A549 (cell line): ENCODE measurements around the gene CUL7. TPM values are rescaled to one million over a fixed set of nuclear protein-coding genes. Genes with fewer than 3 reads are reported as not detected.
A peak's percentile ranks its signal among the peaks of the same experiment; 100 is the strongest.

Source experiments
- ATAC-seq, 2 experiments: fragments of 200-7000 bp in 1 of 2; fragments of >200 bp in 1 of 2; cut with Nextera tagmentation in 1 of 2; cut with Tn5 transposase in 1 of 2; 3 replicates each; pipeline versions ENCODE4 v1.8.0 to v1.9.1; 2018 to 2020; ENCODE audit warnings: mild to moderate bottlenecking in 1 of 2, moderate library complexity in 1 of 2
- CTCF ChIA-PET: fragments of 300-600 bp; sonication (Branson Sonifier 250); formaldehyde crosslinking; extraction: SDS; loops from one replicate; lab custom pipeline; 2021; ENCODE audit warnings: antibody characterized with exemption, inconsistent platforms; lab: Yijun Ruan, JAX
- POLR2A ChIA-PET: fragments of 350-600 bp; formaldehyde crosslinking; extraction: SDS; loops from one replicate; lab custom pipeline; 2021; ENCODE audit warnings: antibody characterized with exemption, inconsistent platforms; lab: Yijun Ruan, JAX
- DNase-seq, 2 experiments: peaks; one replicate each; pipeline versions ENCODE4 v3.0.0 to v3.0.0-alpha.2; 2011 to 2016; ENCODE audit warnings: low read depth in 1 of 2, low spot score in 1 of 2
- FAIRE-seq: peaks from 2 replicates; lab custom pipeline; 2011; peaks lifted over from hg19 to GRCh38; lab: Jason Lieb, UNC
- H3K27ac ChIP-seq, 2 experiments: fragments of >200 bp; sonication (Bioruptor Twin); formaldehyde crosslinking; 3 replicates each; pipeline ENCODE4 v1.5.1; 2016 to 2017
- H3K4me1 ChIP-seq: fragments of >200 bp; sonication (Bioruptor Twin); formaldehyde crosslinking; 3 replicates; pipeline ENCODE4 v1.6.1; 2016
- H3K4me2 ChIP-seq: fragments of >200 bp; sonication (Bioruptor Twin); formaldehyde crosslinking; 3 replicates; pipeline ENCODE4 v1.6.1; 2016
- H3K4me3 ChIP-seq: fragments of >200 bp; sonication (Bioruptor Twin); formaldehyde crosslinking; 3 replicates; pipeline ENCODE4 v1.5.1; 2016
- H3K9me3 ChIP-seq: fragments of >200 bp; sonication (Bioruptor Twin); formaldehyde crosslinking; 3 replicates; pipeline ENCODE4 v1.6.1; 2016
- BHLHE40 ChIP-seq: IDR thresholded peaks from 2 replicates; pipeline ENCODE4 v1.6.1; 2012; ENCODE audit warnings: low read depth, low read length, inconsistent platforms
- CEBPB ChIP-seq, 2 experiments: fragments of >200 bp in 1 of 2; sonication (Bioruptor Twin) in 1 of 2; formaldehyde crosslinking in 1 of 2; IDR thresholded peaks; 2 replicates each; pipeline ENCODE4 v1.6.1; 2012 to 2016
- CHD4 ChIP-seq: fragments of 200-600 bp; sonication (generic); IDR thresholded peaks from 2 replicates; pipeline ENCODE4 v1.6.1; 2016; ENCODE audit warnings: antibody characterized with exemption, mild to moderate bottlenecking, borderline replicate concordance
- CTCF ChIP-seq: fragments of >200 bp; sonication (Bioruptor Twin); formaldehyde crosslinking; IDR thresholded peaks from 3 replicates; pipeline ENCODE4 v1.5.1; 2016
- E2F6 ChIP-seq: IDR thresholded peaks from 2 replicates; pipeline ENCODE4 v1.6.1; 2012; ENCODE audit warnings: low read depth, borderline replicate concordance
- ELK1 ChIP-seq: fragments of 150-350 bp; IDR thresholded peaks from 2 replicates; pipeline ENCODE4 v1.6.1; 2014; ENCODE audit warnings: low read depth, mild to moderate bottlenecking, low read length
- ESRRA ChIP-seq: fragments of 150-350 bp; IDR thresholded peaks from 2 replicates; pipeline ENCODE4 v1.6.1; 2014; ENCODE audit warnings: mild to moderate bottlenecking, low read length, borderline replicate concordance
- FOSL2 ChIP-seq, 2 experiments: fragments of 450-650 bp in 1 of 2; fragments of >200 bp in 1 of 2; sonication (Bioruptor Twin) in 1 of 2; formaldehyde crosslinking; IDR thresholded peaks; 2 replicates each; pipeline versions ENCODE4 v1.5.0 to v1.6.1; 2016 to 2020; ENCODE audit warnings: mild to moderate bottlenecking in 1 of 2, moderate library complexity in 1 of 2
- FOXS1 ChIP-seq: fragments of 250-450 bp; sonication (Bioruptor Pico); IDR thresholded peaks from 2 replicates; pipeline ENCODE4 v1.5.0; 2020; ENCODE audit warnings: mild to moderate bottlenecking, moderate library complexity
- HDAC2 ChIP-seq: fragments of 200-600 bp; sonication (generic); IDR thresholded peaks from 2 replicates; pipeline ENCODE4 v1.6.1; 2016
- JUN ChIP-seq, 2 experiments: fragments of >200 bp; sonication (Bioruptor Twin); formaldehyde crosslinking; IDR thresholded peaks; 2 replicates in 1 of 2; 3 replicates in 1 of 2; pipeline ENCODE4 v1.6.1; 2016 to 2017
- KDM5A ChIP-seq: fragments of 200-600 bp; sonication (generic); IDR thresholded peaks from 2 replicates; pipeline ENCODE4 v1.6.1; 2016; ENCODE audit warnings: antibody characterized with exemption, mild to moderate bottlenecking
- MAFK ChIP-seq: fragments of 450-650 bp; IDR thresholded peaks from 2 replicates; pipeline ENCODE4 v1.6.1; 2014; ENCODE audit not compliant: partially characterized antibody
- MYC ChIP-seq: IDR thresholded peaks from 2 replicates; pipeline ENCODE4 v1.6.1; 2012; ENCODE audit warnings: mild to moderate bottlenecking, inconsistent platforms, low read length, improper control_type of control experiment, borderline replicate concordance
- NPAS2 ChIP-seq: fragments of 250-450 bp; sonication (Bioruptor Pico); IDR thresholded peaks from 2 replicates; pipeline ENCODE4 v1.8.0; 2022; ENCODE audit warnings: mild to moderate bottlenecking, moderate library complexity, borderline replicate concordance
- NR3C1 ChIP-seq: fragments of >200 bp; sonication (Bioruptor Twin); formaldehyde crosslinking; IDR thresholded peaks from 3 replicates; pipeline ENCODE4 v1.6.1; 2017
- PHF8 ChIP-seq: fragments of 200-600 bp; sonication (generic); IDR thresholded peaks from 2 replicates; pipeline ENCODE4 v1.6.1; 2016; ENCODE audit warnings: low read depth, mild to moderate bottlenecking, antibody characterized with exemption, moderate library complexity, borderline replicate concordance
- POLR2A ChIP-seq: IDR thresholded peaks from 2 replicates; pipeline ENCODE4 v1.6.1; 2012; ENCODE audit warnings: mild to moderate bottlenecking, low read length
- RAD21 ChIP-seq, 2 experiments: fragments of >200 bp in 1 of 2; sonication (Bioruptor Twin) in 1 of 2; formaldehyde crosslinking in 1 of 2; IDR thresholded peaks in 1 of 2; conservative IDR thresholded peaks in 1 of 2; 2 replicates in 1 of 2; 3 replicates in 1 of 2; pipeline ENCODE4 v1.6.1; 2012 to 2018; ENCODE audit warnings: inconsistent platforms in 1 of 2
- RNF2 ChIP-seq: fragments of 200-600 bp; sonication (generic); IDR thresholded peaks from 2 replicates; pipeline ENCODE4 v1.6.1; 2016; ENCODE audit warnings: low read depth, mild to moderate bottlenecking, antibody characterized with exemption, moderate library complexity, borderline replicate concordance
- SMC3 ChIP-seq: fragments of >200 bp; sonication (Bioruptor Twin); formaldehyde crosslinking; IDR thresholded peaks from 3 replicates; pipeline ENCODE4 v1.6.1; 2018; ENCODE audit warnings: inconsistent platforms
- SREBF2 ChIP-seq: fragments of 450-650 bp; IDR thresholded peaks from 2 replicates; pipeline ENCODE4 v1.6.1; 2014; ENCODE audit warnings: mild to moderate bottlenecking, moderate library complexity
- ZC3H11A ChIP-seq: fragments of 450-650 bp; IDR thresholded peaks from 2 replicates; pipeline ENCODE4 v1.6.1; 2014; ENCODE audit warnings: antibody characterized with exemption, mild to moderate bottlenecking
- ZFP36 ChIP-seq: fragments of 450-650 bp; IDR thresholded peaks from 2 replicates; pipeline ENCODE4 v1.6.1; 2014; ENCODE audit warnings: borderline replicate concordance; ENCODE audit not compliant: partially characterized antibody
- WGBS: methylation state at CpG from one replicate; pipeline ENCODE4 v1.1.6; 2017; ENCODE audit errors: missing lambda C conversion rate; 5-methylcytosine and 5-hydroxymethylcytosine counted together
- polyA plus RNA-seq, 4 experiments: library from polyadenylated mRNA; depleted of rRNA in 3 of 4; stranded (reverse); fragments of >200 nt; fragmentation: RNase III in 1 of 4; extraction: RNeasy Plus Mini Kit Qiagen cat#74134 plus additional on column Dnase treatment in 1 of 4; gene quantifications; 2 replicates in 3 of 4; 3 replicates in 1 of 4; pipeline ENCODE4 v1.2.3, GENCODE V29; 2011 to 2017

Gene CUL7
- polyA plus RNA-seq, 2 of the 4 experiments (the other 2 are of a cell fraction): 10.0 to 12.1 TPM

- TF ChIP-seq BHLHE40 (peak; percentile 92), POLR2A (0 out of 2 replicates have a peak, but pooled peaks have one; percentile 36)
- TF ChIP-seq, all 56 proteins: peak for 10
Measured at GRCh38 chr6:43013843-43014433, 39.7 kb downstream of the CUL7 start, which contains the start of the genes KLHDC3 and MEA1 (continued).

GRCh38 chr6:43013097-43013842 lies 40.4 kb downstream of the CUL7 start:
- peak overlapping the region; percentile 87 to 91 for H3K27ac ChIP-seq
- peak overlapping the region; percentile 79 for H3K4me2 ChIP-seq
- ATAC-seq: peak; percentile 1 to 56; a peak in 4 of 6 replicates
- no peak for FAIRE-seq
- WGBS: 3% methylated on average over 18 of the region's 25 CpGs
- DNase-seq: no peak
- TF ChIP-seq CEBPB (IDR thresholded peaks at IDR 0.05): no peak
- peak; percentile 38; the same call in 1 of the 2 replicates for TF ChIP-seq PHF8
- TF ChIP-seq, all 56 proteins: peak for 1
- peaks cover 13% of the 10 kb centered on the region; the same call in 1 of the 3 replicates for H3K4me1 ChIP-seq
- ChIA-PET CTCF (interaction anchor here (1.2 to 2.0 kb wide), 2 partner anchors 111 to 130 kb away, joined by 3 to 11 read pairs; no protein-coding TSS in a partner anchor), POLR2A (interaction anchor here (1.2 to 2.4 kb wide), 6 partner anchors 29 to 46 kb away, joined by 3 to 15 read pairs (median 6); partner anchors contain the start of genes CUL7, KLC4, MRPL2 and PPP2R5D)
- peak overlapping the region; percentile 92 for H3K4me3 ChIP-seq
- H3K9me3 ChIP-seq: no peaks in the 10 kb centered on the region

GRCh38 chr6:43012364-43012763 lies 41.3 kb downstream of the CUL7 start:
- no peak for ATAC-seq
- Histone ChIP-seq H3K4me3 (no peak overlapping the region), H3K27ac (no peak overlapping the region), H3K4me2 (peak overlapping the region; percentile 79), H3K4me1 (peaks cover 13% of the 10 kb centered on the region; the same call in 1 of the 3 replicates), H3K9me3 (no peaks in the 10 kb centered on the region)
- POLR2A ChIA-PET: interaction anchor here (1.4 to 1.6 kb wide), 2 partner anchors 28 to 41 kb away, joined by 3 read pairs; partner anchors contain the start of genes CUL7 and PPP2R5D
- CTCF ChIA-PET: interaction anchor here (2.0 kb wide), 1 partner anchor 131 kb away, joined by 11 read pairs; no protein-coding TSS in a partner anchor
- 94% methylated on average over 6 of the region's 6 CpGs for WGBS
- no peak for FAIRE-seq
- DNase-seq: no peak
- TF ChIP-seq SMC3 (no peak), RNF2 (no peak), ESRRA (no peak), MYC (no peak), KDM5A (no peak), FOXS1 (CRISPR knock-in tag) (no peak), RAD21 (conservative IDR thresholded peaks at IDR 0.05 in 1 of 2, IDR thresholded peaks at IDR 0.05 in 1 of 2) (no peak), NPAS2 (CRISPR knock-in tag) (no peak), CHD4 (no peak), E2F6 (no peak), SREBF2 (no peak), MAFK (no peak), HDAC2 (no peak), ZFP36 (no peak), JUN (IDR thresholded peaks at IDR 0.05) (no peak), FOSL2 (IDR thresholded peaks at IDR 0.05) (no peak), FOSL2 (CRISPR knock-in tag; IDR thresholded peaks at IDR 0.05) (no peak), NR3C1 (no peak), ELK1 (no peak), CTCF (no peak), ZC3H11A (no peak)
